H1 (cell line): ENCODE results near the gene SEMA4D. TPM values are rescaled to one million over a fixed set of nuclear protein-coding genes. Genes with fewer than 3 reads are reported as not detected.

Experiments used
- TAF1 ChIP-seq: IDR thresholded peaks from 2 replicates; pipeline ENCODE4 v1.6.1; 2011; ENCODE audit warnings: mild to moderate bottlenecking, low read depth, low read length
- polyA plus RNA-seq, 7 experiments: library from polyadenylated mRNA; depleted of rRNA in 3 of 7; stranded (reverse) in 5 of 7; unstranded in 2 of 7; fragments of >200 nt in 5 of 7; fragments of 200-250 nt in 2 of 7; gene quantifications; 1 replicate in 5 of 7; 2 replicates in 1 of 7; 4 replicates in 1 of 7; pipeline versions ENCODE4 v1.2.1 to v1.2.3, GENCODE V29; 2011 to 2013; ENCODE audit warnings: missing spikeins in 2 of 7, mixed read lengths in 2 of 7
- total RNA-seq: library from RNA; stranded (reverse); fragmentation: NEBNext Ultra II Directional; extraction: Animal tissue kit (Norgen Biotek cat#: 25700); gene quantifications from 2 replicates; pipeline ENCODE4 v1.2.1, GENCODE V29; 2021

The SEMA4D gene
- total and polyA plus RNA-seq, 2 of the 8 experiments (the other 6 are each of a cell fraction or from before 2014, with no cell fraction given) = 21.0 to 70.4 TPM

GRCh38 chr9:89525446-89526374 is 27.8 kb upstream of the SEMA4D start (continued):
- no peak for TF ChIP-seq TAF1
- TF ChIP-seq, all 59 proteins: peak for 0
